Urothelium cell line (cell line): ENCODE measurements around the gene DNAJA3.
A peak's percentile ranks its signal among the peaks of the same experiment; 100 is the strongest.

Source experiments
- DNase-seq: peaks from one replicate; pipeline ENCODE4 v3.0.0; 2011; ENCODE audit warnings: low spot score, mixed read lengths
- FAIRE-seq: peaks from 2 replicates; lab custom pipeline; 2011; peaks lifted over from hg19 to GRCh38; lab: Jason Lieb, UNC

The DNAJA3 gene

GRCh38 chr16:4425378-4426020 is at the start of gene DNAJA3:
Gene DNAJA3, plus strand, starts transcription at chr16:4425868. Its CDS starts 14 bp downstream, at chr16:4425882.
- DNase-seq (peak; percentile 99), FAIRE-seq (peak; percentile 96)

GRCh38 chr16:4376126-4376892 is 49.4 kb upstream of the DNAJA3 start:
- no peak for FAIRE-seq
- no peak for DNase-seq

GRCh38 chr16:4376893-4377572 is 48.6 kb upstream of the DNAJA3 start:
- FAIRE-seq: no peak
- no peak for DNase-seq

- DNase-seq (no peak), FAIRE-seq (no peak)
These were observed 48.0 kb upstream of the DNAJA3 start for GRCh38 chr16:4377573-4378154.

GRCh38 chr16:4378161-4378666 is 47.5 kb upstream of the DNAJA3 start:
- FAIRE-seq (no peak), DNase-seq (no peak)

GRCh38 chr16:4378999-4379690 is 46.5 kb upstream of the DNAJA3 start:
- no peak for FAIRE-seq
- no peak for DNase-seq

- FAIRE-seq: peak; percentile 56
- no peak for DNase-seq
These were observed 45.3 kb upstream of the DNAJA3 start for GRCh38 chr16:4380119-4381063.

- DNase-seq (no peak), FAIRE-seq (no peak)
These were observed 44.4 kb upstream of the DNAJA3 start for GRCh38 chr16:4381072-4381934.

GRCh38 chr16:4381935-4382794 is 43.5 kb upstream of the DNAJA3 start:
- peak; percentile 30 for FAIRE-seq

GRCh38 chr16:4382795-4383357 is 42.8 kb upstream of the DNAJA3 start:
- DNase-seq (no peak), FAIRE-seq (no peak)

More at GRCh38 chr16:4381935-4382794, 43.5 kb upstream of the DNAJA3 start:
- DNase-seq: no peak

GRCh38 chr16:4383591-4384444 is 41.9 kb upstream of the DNAJA3 start:
- no peak for DNase-seq
- no peak for FAIRE-seq

- DNase-seq: no peak
- no peak for FAIRE-seq
These were observed 41.1 kb upstream of the DNAJA3 start for GRCh38 chr16:4384509-4384942.

GRCh38 chr16:4385066-4385788 is 40.4 kb upstream of the DNAJA3 start:
- DNase-seq (no peak), FAIRE-seq (peak; percentile 59)

GRCh38 chr16:4385789-4386450 is 39.7 kb upstream of the DNAJA3 start:
- DNase-seq (no peak), FAIRE-seq (no peak)

GRCh38 chr16:4386451-4386805 is 39.2 kb upstream of the DNAJA3 start:
- DNase-seq: no peak
- no peak for FAIRE-seq
